ENCODE measurements around the gene DHRS7B. TPM values are rescaled to one million over a fixed set of nuclear protein-coding genes. Genes with fewer than 3 reads are reported as not detected.

DHRS7B gene
- polyA plus RNA-seq, 1 of the 3 experiments (the other 2 are of a cell fraction) = 17.8 TPM

GRCh38 chr17:21165922-21166594, 39.3 kb downstream of the DHRS7B start (continued):
- TF ChIP-seq FOXM1 (IDR thresholded peaks at IDR 0.05; ENCODE audit: low read depth) = no peak
- TF ChIP-seq MEF2A (IDR thresholded peaks at IDR 0.05; ENCODE audit: borderline replicate concordance, low read depth) = no peak
- no peak for TF ChIP-seq USF1 (IDR thresholded peaks at IDR 0.05; ENCODE audit: borderline replicate concordance, low read depth)
- no peak for TF ChIP-seq SIN3A (IDR thresholded peaks at IDR 0.05; ENCODE audit: borderline replicate concordance, low read depth, low read length)
- no peak for TF ChIP-seq FOSL2 (IDR thresholded peaks at IDR 0.05; ENCODE audit: borderline replicate concordance, low read depth)
- TF ChIP-seq EP300 (IDR thresholded peaks at IDR 0.05; ENCODE audit: borderline replicate concordance in 1 of 2, low read depth in 1 of 2, low read length in 1 of 2) = no peak
- no peak for TF ChIP-seq USF2 (IDR thresholded peaks at IDR 0.05; ENCODE audit: borderline replicate concordance, low read depth, low read length)
- no peak for TF ChIP-seq NFIC (IDR thresholded peaks at IDR 0.05; ENCODE audit: borderline replicate concordance)

- Histone ChIP-seq H3K27ac (ENCODE audit: low read depth in 2 of 2, low read length in 1 of 2) (peak overlapping the region in 1 of 2 experiments; percentile 17; a peak in 1 of 4 replicates), H3K9ac (no peak overlapping the region), H3K9me3 (no peaks in the 10 kb centered on the region), H3K4me2 (no peak overlapping the region), H3K79me2 (ENCODE audit: insufficient read depth) (no peaks in the 10 kb centered on the region), H3F3A (replicated peaks; ENCODE audit: insufficient read depth) (peaks cover 11% of the 10 kb centered on the region), H4K20me1 (ENCODE audit: insufficient read depth) (no peaks in the 10 kb centered on the region), H3K27me3 (ENCODE audit: insufficient read depth) (no peaks in the 10 kb centered on the region), H3K9me2 (no peaks in the 10 kb centered on the region), H3K36me3 (replicated peaks in 1 of 2; ENCODE audit: control insufficient read depth in 1 of 2, insufficient read depth in 2 of 2, low read length in 1 of 2) (no peaks in the 10 kb centered on the region), H3K4me3 (ENCODE audit: low read depth in 2 of 2, low read length in 1 of 2) (no peak overlapping the region), H2AFZ (ENCODE audit: low read depth) (no peak overlapping the region), H3K4me1 (ENCODE audit: control insufficient read depth in 1 of 2, insufficient read depth in 2 of 2, low read depth in 1 of 2, low read length in 1 of 2) (peaks cover 0 to 3% of the 10 kb centered on the region in 2 experiments; a peak in 2 of 4 replicates)
- CTCF ChIA-PET = interaction anchor here (0.8 kb wide), 1 partner anchor 47 kb away, joined by 5 read pairs; no protein-coding TSS in a partner anchor
- WGBS (ENCODE audit: low lambda C conversion rate) = 84% methylated on average over 5 of the region's 5 CpGs
- DNase-seq = no peak
- TF ChIP-seq JUND (IDR thresholded peaks at IDR 0.05) = no peak
- TF ChIP-seq RFX5 (IDR thresholded peaks at IDR 0.05; ENCODE audit: low read length) = no peak
- no peak for TF ChIP-seq IRF3 (IDR thresholded peaks at IDR 0.05; ENCODE audit: low read depth, low read length)
- no peak for TF ChIP-seq REST (IDR thresholded peaks at IDR 0.05; ENCODE audit: low read depth, low read length)
- no peak for TF ChIP-seq USF1 (IDR thresholded peaks at IDR 0.05; ENCODE audit: borderline replicate concordance, low read depth)
- no peak for TF ChIP-seq FOXJ3 (CRISPR knock-in tag; IDR thresholded peaks at IDR 0.05)
- POLR2A ChIA-PET = no interaction called here
Observed at GRCh38 chr17:21166595-21167210, 39.9 kb downstream of the DHRS7B start.

Data from SK-N-SH (cell line).